Neural cell (in vitro differentiated cells): ENCODE results near the gene TGFBR3L. TPM values are rescaled to one million over a fixed set of nuclear protein-coding genes. Genes with fewer than 3 reads are reported as not detected.

ENCODE experiments used
- H2AFZ ChIP-seq: fragments of 200-600, 300-800 bp; sonication (generic), shearing (Covaris generic); 2 replicates; pipeline ENCODE4 v1.6.0; 2014; ENCODE audit warnings: low read depth, mild to moderate bottlenecking, antibody characterized with exemption, low read length, moderate library complexity
- H3F3A ChIP-seq: fragments of 200-600 bp; shearing (Covaris generic); 2 replicates; pipeline ENCODE4 v1.6.1; 2016; ENCODE audit warnings: mild to moderate bottlenecking, moderate library complexity, mixed read lengths, antibody characterized with exemption, low read length; ENCODE audit not compliant: insufficient read depth, poor library complexity, severe bottlenecking
- H3K27ac ChIP-seq: fragments of 200-600, 300-800 bp; sonication (generic), shearing (Covaris generic); 2 replicates; pipeline ENCODE4 v1.5.1; 2014; ENCODE audit warnings: mild to moderate bottlenecking, low read length, moderate library complexity
- H3K27me3 ChIP-seq: fragments of 300-800, 200-600 bp; sonication (generic), shearing (Covaris generic); 2 replicates; pipeline ENCODE4 v1.6.0; 2014; ENCODE audit warnings: mild to moderate bottlenecking, low read depth, low read length, moderate library complexity; ENCODE audit not compliant: insufficient read depth
- H3K36me3 ChIP-seq: fragments of 300-800, 200-600 bp; sonication (generic), shearing (Covaris generic); 2 replicates; pipeline ENCODE4 v1.5.1; 2014; ENCODE audit warnings: mild to moderate bottlenecking, antibody characterized with exemption, low read length, moderate library complexity; ENCODE audit not compliant: insufficient read depth
- H3K4me2 ChIP-seq: fragments of 300-800, 200-600 bp; sonication (generic), shearing (Covaris generic); 2 replicates; pipeline ENCODE4 v1.6.0; 2014; ENCODE audit warnings: mild to moderate bottlenecking, low read length
- H3K4me3 ChIP-seq: fragments of 300-800, 200-600 bp; sonication (generic), shearing (Covaris generic); 2 replicates; pipeline ENCODE4 v1.5.1; 2014; ENCODE audit warnings: mild to moderate bottlenecking, low read length, moderate library complexity
- H3K79me2 ChIP-seq: fragments of 200-600 bp; shearing (Covaris generic); replicated peaks from 2 replicates; pipeline ENCODE4 v1.6.0; 2014; ENCODE audit warnings: mild to moderate bottlenecking, low read length, moderate library complexity; ENCODE audit not compliant: insufficient read depth
- H3K9ac ChIP-seq: fragments of 300-800, 200-600 bp; sonication (generic), shearing (Covaris generic); 2 replicates; pipeline ENCODE4 v1.6.1; 2016; ENCODE audit warnings: mild to moderate bottlenecking, low read length, mixed read lengths
- H3K9me2 ChIP-seq: fragments of 200-600 bp; shearing (Covaris generic); 2 replicates; pipeline ENCODE4 v1.6.1; 2016; ENCODE audit warnings: mild to moderate bottlenecking, low read length, mixed read lengths; ENCODE audit not compliant: insufficient read depth
- H3K9me3 ChIP-seq: fragments of 200-600, 300-800 bp; sonication (generic), shearing (Covaris generic); 2 replicates; pipeline ENCODE4 v1.6.1; 2016; ENCODE audit warnings: mild to moderate bottlenecking, mixed run types, low read length, moderate library complexity, mixed read lengths
- H4K20me1 ChIP-seq: fragments of 200-600 bp; shearing (Covaris generic); 2 replicates; pipeline ENCODE4 v1.6.1; 2016; ENCODE audit warnings: mild to moderate bottlenecking, mixed run types; ENCODE audit not compliant: insufficient read depth
- CTCF ChIP-seq: fragments of 450-650 bp; IDR thresholded peaks from 2 replicates; pipeline ENCODE4 v1.5.1; 2014; ENCODE audit warnings: antibody characterized with exemption, mild to moderate bottlenecking, moderate library complexity; ENCODE audit not compliant: poor library complexity, severe bottlenecking
- EP300 ChIP-seq: fragments of 450-650 bp; conservative IDR thresholded peaks from 2 replicates; pipeline ENCODE4 v1.6.1; 2014; ENCODE audit warnings: antibody characterized with exemption, mild to moderate bottlenecking, moderate library complexity; ENCODE audit not compliant: poor library complexity, severe bottlenecking
- EZH2 ChIP-seq: fragments of 200-600, 300-800 bp; shearing (Covaris generic), sonication (generic); IDR thresholded peaks from 2 replicates; pipeline ENCODE4 v1.6.1; 2014; ENCODE audit warnings: antibody characterized with exemption, low read length, borderline replicate concordance, mild to moderate bottlenecking; ENCODE audit not compliant: insufficient read depth, poor library complexity, severe bottlenecking
- MXI1 ChIP-seq: fragments of 450-650 bp; conservative IDR thresholded peaks from 2 replicates; pipeline ENCODE4 v1.6.1; 2014; ENCODE audit warnings: antibody characterized with exemption, mild to moderate bottlenecking; ENCODE audit not compliant: poor library complexity, severe bottlenecking
- POLR2AphosphoS5 ChIP-seq: IDR thresholded peaks from 2 replicates; pipeline ENCODE4 v1.6.1; 2012
- RAD21 ChIP-seq: fragments of 450-650 bp; conservative IDR thresholded peaks from 2 replicates; pipeline ENCODE4 v1.6.1; 2014; ENCODE audit warnings: antibody characterized with exemption, mild to moderate bottlenecking, moderate library complexity
- REST ChIP-seq: IDR thresholded peaks from 2 replicates; pipeline ENCODE4 v1.6.1; 2012; ENCODE audit warnings: borderline replicate concordance
- SMC3 ChIP-seq: fragments of 450-650 bp; conservative IDR thresholded peaks from 2 replicates; pipeline ENCODE4 v1.6.1; 2014; ENCODE audit warnings: antibody characterized with exemption, mild to moderate bottlenecking, moderate library complexity; ENCODE audit not compliant: poor library complexity
- TAF1 ChIP-seq: IDR thresholded peaks from 2 replicates; pipeline ENCODE4 v1.6.1; 2012; ENCODE audit warnings: low read depth
- polyA plus RNA-seq: library from polyadenylated mRNA; depleted of rRNA; stranded (reverse); fragments of >200 nt; gene quantifications from 2 replicates; pipeline ENCODE4 v1.2.3, GENCODE V29; 2014

Gene TGFBR3L
- polyA plus RNA-seq, 1 donor from 2014 or later, result not detected

- H3K9me3 ChIP-seq, result no peaks in the 10 kb centered on the region
- H3K27ac ChIP-seq, result no peak overlapping the region
- H3K27me3 ChIP-seq, result no peaks in the 10 kb centered on the region
- H3K4me2 ChIP-seq, result no peak overlapping the region
- no peak overlapping the region for H3K9ac ChIP-seq
- H2AFZ ChIP-seq, result no peak overlapping the region
- H3K9me2 ChIP-seq, result no peaks in the 10 kb centered on the region
- no peak overlapping the region for H3K4me3 ChIP-seq
- H3K79me2 ChIP-seq, result no peaks in the 10 kb centered on the region
- TF ChIP-seq CTCF, result no peak
- no peak for TF ChIP-seq MXI1
- TF ChIP-seq EZH2, result no peak
- TF ChIP-seq EP300, result no peak
- TF ChIP-seq SMC3, result no peak
- no peak for TF ChIP-seq POLR2AphosphoS5
- TF ChIP-seq RAD21, result no peak
- no peak for TF ChIP-seq REST
- TF ChIP-seq TAF1, result no peak
- no peaks in the 10 kb centered on the region for H3K36me3 ChIP-seq
- no peaks in the 10 kb centered on the region for H3F3A ChIP-seq
- H4K20me1 ChIP-seq, result no peaks in the 10 kb centered on the region
Observed at GRCh38 chr19:7933828-7934725, 19.4 kb downstream of the TGFBR3L start.

- H3F3A ChIP-seq, result no peaks in the 10 kb centered on the region
- no peaks in the 10 kb centered on the region for H3K27me3 ChIP-seq
- H3K4me2 ChIP-seq, result no peak overlapping the region
- TF ChIP-seq CTCF (no peak), SMC3 (no peak), REST (no peak), EP300 (no peak), RAD21 (no peak), EZH2 (no peak)
- no peaks in the 10 kb centered on the region for H3K36me3 ChIP-seq
- H3K79me2 ChIP-seq, result no peaks in the 10 kb centered on the region
- H4K20me1 ChIP-seq, result no peaks in the 10 kb centered on the region
- H3K9ac ChIP-seq, result no peak overlapping the region
- H3K9me3 ChIP-seq, result no peaks in the 10 kb centered on the region
- H3K27ac ChIP-seq, result no peak overlapping the region
- no peak overlapping the region for H3K4me3 ChIP-seq
- H3K9me2 ChIP-seq, result no peaks in the 10 kb centered on the region
- no peak overlapping the region for H2AFZ ChIP-seq
Observed at GRCh38 chr19:7934766-7935165, 20.1 kb downstream of the TGFBR3L start.
